Spleen (tissue), 7 donors: ENCODE data around the gene YKT6.

Experiments used
- CTCF ChIP-seq, 11 experiments: fragments of 200-600 bp in 7 of 11; fragments of 450-650 bp in 4 of 11; sonication (generic) in 4 of 11; IDR thresholded peaks in 8 of 11; conservative IDR thresholded peaks in 3 of 11; 1 replicate in 7 of 11; 2 replicates in 4 of 11; pipeline versions ENCODE4 v1.4.0 to v1.8.0; 2016 to 2021; ENCODE audit warnings: antibody characterized with exemption in 11 of 11, inconsistent platforms in 4 of 11, mild to moderate bottlenecking in 1 of 11
- POLR2A ChIP-seq, 3 donors: fragments of 450-650 bp; IDR thresholded peaks; one replicate each; pipeline ENCODE4 v1.5.1; 2017; ENCODE audit warnings: antibody characterized with exemption in 3 of 3, mild to moderate bottlenecking in 1 of 3
- donor health status: DM: no; HTN: no; CAD: no; lungs with moderate emphysema.
- donor health status: DM: no; HTN: no; CAD: no.
- donor health status: DM: no; HTN: no; CAD: no.

GRCh38 chr7:44172352-44172751 lies 28.4 kb upstream of the YKT6 start:
- TF ChIP-seq POLR2A (IDR thresholded peaks at IDR 0.05) (no peak), CTCF (IDR thresholded peaks at IDR 0.05 in 8 of 11, conservative IDR thresholded peaks at IDR 0.05 in 3 of 11) (no peak)
